Endometrial microvascular endothelial cells (primary cell): ENCODE measurements around the gene CACNB1. TPM values are rescaled to one million over a fixed set of nuclear protein-coding genes. Genes with fewer than 3 reads are reported as not detected.
"Not testable (repeated sequence)": the region's sequence is repeated elsewhere in the genome, so short reads cannot be mapped to it uniquely, and the experiment has no call there.

ENCODE experiments used
- in situ Hi-C: cut with HindIII; loops from 2 replicates; pipeline ENCODE4 v1.10.0; 2017; ENCODE audit warnings: low sequenced_read_pairs, low pct_unique_long_range_greater_than_20kb; ENCODE audit errors: inconsistent ontology term
- total RNA-seq: library from RNA; depleted of rRNA; stranded (reverse); fragments of >200 nt; gene quantifications from one replicate; pipeline ENCODE4 v1.2.3, GENCODE V29; 2015; ENCODE audit errors: inconsistent ontology term

CACNB1 gene
- total RNA-seq, 1 donor from 2014 or later, result 2.7 TPM

GRCh38 chr17:39141294-39141693, 56.2 kb downstream of the CACNB1 start:
- in situ Hi-C loops, result no loop called here

GRCh38 chr17:39139561-39139960, 57.9 kb downstream of the CACNB1 start:
- in situ Hi-C loops, result no loop called here

GRCh38 chr17:39139161-39139511, 58.3 kb downstream of the CACNB1 start:
- in situ Hi-C loops, result no loop called here

GRCh38 chr17:39138431-39139160, 58.9 kb downstream of the CACNB1 start:
- in situ Hi-C loops, result no loop called here

- in situ Hi-C loops, result no loop called here
Measured at GRCh38 chr17:39134878-39135277, 62.6 kb downstream of the CACNB1 start.

- in situ Hi-C loops, result no loop called here
Measured at GRCh38 chr17:39132192-39132610, 65.3 kb downstream of the CACNB1 start.

- in situ Hi-C loops, result no loop called here
Measured at GRCh38 chr17:39131616-39132015, 65.9 kb downstream of the CACNB1 start.

GRCh38 chr17:39130205-39130604, 67.3 kb downstream of the CACNB1 start:
- in situ Hi-C loops, result no loop called here

- in situ Hi-C loops, result not testable (repeated sequence)
Measured at GRCh38 chr17:39129544-39129943, 67.9 kb downstream of the CACNB1 start.

- in situ Hi-C loops, result no loop called here
Measured at GRCh38 chr17:39126436-39126835, 71.0 kb downstream of the CACNB1 start.

GRCh38 chr17:39125143-39125875, 72.2 kb downstream of the CACNB1 start:
- in situ Hi-C loops, result no loop called here

- in situ Hi-C loops, result no loop called here
Measured at GRCh38 chr17:39123627-39124026, 73.8 kb downstream of the CACNB1 start.

Other genes starting within 250 kb of the CACNB1 start
- gene FBXO47, start 230.3 kb downstream of the CACNB1 start, total RNA-seq, result not detected
- not detected for gene PLXDC1, start 46.0 kb downstream of the CACNB1 start, total RNA-seq
- not detected for gene ARL5C, start 31.5 kb downstream of the CACNB1 start, total RNA-seq
- 2,444 TPM for gene RPL19, start 2.6 kb upstream of the CACNB1 start, total RNA-seq
- not detected for gene STAC2, start 28.3 kb upstream of the CACNB1 start, total RNA-seq
- 12.1 TPM for gene FBXL20, start 204.0 kb upstream of the CACNB1 start, total RNA-seq